HL-60 (cell line): ENCODE data around the gene MAP7.

Experiments
- DNase-seq, 2 experiments: peaks; one replicate each; pipeline ENCODE4 v3.0.0-alpha.2; 2010 to 2020; ENCODE audit warnings: low read depth in 1 of 2, low spot score in 1 of 2
- H3K27ac ChIP-seq: fragments of 250-450 bp; sonication (Bioruptor Pico); replicated peaks from 2 replicates; pipeline ENCODE4 v1.5.1; 2020; ENCODE audit warnings: mild to moderate bottlenecking, moderate library complexity
- H3K27me3 ChIP-seq: fragments of 250-450 bp; sonication (Bioruptor Pico); 2 replicates; pipeline ENCODE4 v1.5.1; 2021; ENCODE audit warnings: mild to moderate bottlenecking, moderate library complexity; ENCODE audit not compliant: insufficient read depth, poor library complexity, severe bottlenecking
- H3K4me3 ChIP-seq: replicated peaks from 2 replicates; pipeline ENCODE4 v1.5.1; 2011; ENCODE audit warnings: mild to moderate bottlenecking, control low read depth, low read length; ENCODE audit not compliant: insufficient read depth
- CTCF ChIP-seq: IDR thresholded peaks from one replicate; pipeline ENCODE4 v1.5.1; 2011; ENCODE audit warnings: low read length, control low read depth, inconsistent platforms; ENCODE audit not compliant: insufficient read depth
- GABPA ChIP-seq: IDR thresholded peaks from 2 replicates; pipeline ENCODE4 v1.6.1; 2012; ENCODE audit warnings: low read depth
- POLR2AphosphoS5 ChIP-seq: IDR thresholded peaks from 2 replicates; pipeline ENCODE4 v1.6.1; 2012; ENCODE audit warnings: low read depth
- SPI1 ChIP-seq: IDR thresholded peaks from 2 replicates; pipeline ENCODE4 v1.6.1; 2012; ENCODE audit warnings: low read depth, mild to moderate bottlenecking, borderline replicate concordance
- TF ChIP-seq, protein P1 (sequence below): IDR thresholded peaks from 2 replicates; pipeline ENCODE4 v1.6.1; 2012; ENCODE audit warnings: low read depth; ENCODE audit not compliant: insufficient replicate concordance

Gene MAP7

GRCh38 chr6:136331461-136331860, 218.8 kb downstream of the MAP7 start:
- no peak overlapping the region for H3K27ac ChIP-seq
- no peak for DNase-seq
- no peaks in the 10 kb centered on the region for H3K27me3 ChIP-seq
- no peak for TF ChIP-seq POLR2AphosphoS5
- TF ChIP-seq SPI1, result no peak
- TF ChIP-seq CTCF, result no peak
- TF ChIP-seq GABPA, result no peak
- TF ChIP-seq, protein P1, sequence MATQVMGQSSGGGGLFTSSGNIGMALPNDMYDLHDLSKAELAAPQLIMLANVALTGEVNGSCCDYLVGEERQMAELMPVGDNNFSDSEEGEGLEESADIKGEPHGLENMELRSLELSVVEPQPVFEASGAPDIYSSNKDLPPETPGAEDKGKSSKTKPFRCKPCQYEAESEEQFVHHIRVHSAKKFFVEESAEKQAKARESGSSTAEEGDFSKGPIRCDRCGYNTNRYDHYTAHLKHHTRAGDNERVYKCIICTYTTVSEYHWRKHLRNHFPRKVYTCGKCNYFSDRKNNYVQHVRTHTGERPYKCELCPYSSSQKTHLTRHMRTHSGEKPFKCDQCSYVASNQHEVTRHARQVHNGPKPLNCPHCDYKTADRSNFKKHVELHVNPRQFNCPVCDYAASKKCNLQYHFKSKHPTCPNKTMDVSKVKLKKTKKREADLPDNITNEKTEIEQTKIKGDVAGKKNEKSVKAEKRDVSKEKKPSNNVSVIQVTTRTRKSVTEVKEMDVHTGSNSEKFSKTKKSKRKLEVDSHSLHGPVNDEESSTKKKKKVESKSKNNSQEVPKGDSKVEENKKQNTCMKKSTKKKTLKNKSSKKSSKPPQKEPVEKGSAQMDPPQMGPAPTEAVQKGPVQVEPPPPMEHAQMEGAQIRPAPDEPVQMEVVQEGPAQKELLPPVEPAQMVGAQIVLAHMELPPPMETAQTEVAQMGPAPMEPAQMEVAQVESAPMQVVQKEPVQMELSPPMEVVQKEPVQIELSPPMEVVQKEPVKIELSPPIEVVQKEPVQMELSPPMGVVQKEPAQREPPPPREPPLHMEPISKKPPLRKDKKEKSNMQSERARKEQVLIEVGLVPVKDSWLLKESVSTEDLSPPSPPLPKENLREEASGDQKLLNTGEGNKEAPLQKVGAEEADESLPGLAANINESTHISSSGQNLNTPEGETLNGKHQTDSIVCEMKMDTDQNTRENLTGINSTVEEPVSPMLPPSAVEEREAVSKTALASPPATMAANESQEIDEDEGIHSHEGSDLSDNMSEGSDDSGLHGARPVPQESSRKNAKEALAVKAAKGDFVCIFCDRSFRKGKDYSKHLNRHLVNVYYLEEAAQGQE, result no peak
- H3K4me3 ChIP-seq, result no peak overlapping the region

DNA sequence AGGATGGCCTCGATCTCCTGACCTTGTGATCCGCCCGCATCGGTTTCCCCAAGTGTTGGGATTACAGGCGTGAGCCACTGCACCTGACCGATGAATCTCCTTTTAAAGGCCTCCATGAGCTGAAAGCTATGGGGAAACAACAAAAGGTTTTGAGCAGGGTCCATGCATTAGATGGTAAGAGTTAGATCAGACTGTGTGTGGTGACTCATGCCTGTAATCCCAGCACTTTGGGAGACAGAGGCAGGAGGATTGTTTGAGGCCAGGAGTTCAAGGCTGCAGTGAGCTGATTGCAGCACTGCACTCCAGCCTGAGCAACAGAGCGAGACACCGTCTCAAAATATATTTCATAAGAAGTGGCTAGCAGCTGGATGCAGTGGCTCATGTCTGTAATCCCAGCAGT, 219.6 kb downstream of the MAP7 start:
- no peak overlapping the region for H3K27ac ChIP-seq
- TF ChIP-seq SPI1 (no peak), POLR2AphosphoS5 (no peak), GABPA (no peak)
- no peak for DNase-seq
- no peak overlapping the region for H3K4me3 ChIP-seq
- no peaks in the 10 kb centered on the region for H3K27me3 ChIP-seq

DNA sequence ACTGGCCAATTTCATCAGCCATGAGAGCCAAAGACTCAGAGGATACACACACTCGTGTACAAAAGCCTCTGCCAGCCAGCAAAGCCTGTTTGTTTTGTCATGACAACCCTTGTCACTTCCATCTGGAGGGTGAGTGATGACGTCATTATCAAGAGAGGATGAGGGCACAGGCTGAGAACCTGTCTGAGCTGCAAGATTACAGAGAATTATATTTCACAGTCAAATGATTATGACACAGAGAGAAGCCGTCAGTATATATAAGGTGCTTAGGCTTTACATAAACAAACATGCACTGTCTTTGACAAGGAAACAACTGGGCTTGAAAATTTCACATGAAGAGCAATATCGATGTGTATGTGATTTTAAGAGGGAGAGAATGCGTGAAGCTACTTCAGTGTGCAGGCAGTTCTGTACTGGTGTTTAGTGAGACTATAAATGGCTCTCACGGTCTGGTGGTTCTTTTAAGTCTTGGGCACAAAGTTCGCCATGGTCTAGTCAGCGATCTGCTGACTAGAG, 224.1 kb downstream of the MAP7 start:
- TF ChIP-seq, protein P1, result no peak
- TF ChIP-seq POLR2AphosphoS5, result no peak
- no peak for TF ChIP-seq SPI1
- no peak for TF ChIP-seq CTCF
- no peak for TF ChIP-seq GABPA
- DNase-seq, result no peak
- no peak overlapping the region for H3K4me3 ChIP-seq
- no peak overlapping the region for H3K27ac ChIP-seq
- no peaks in the 10 kb centered on the region for H3K27me3 ChIP-seq

- TF ChIP-seq POLR2AphosphoS5 (no peak), CTCF (no peak), GABPA (no peak), SPI1 (no peak)
- TF ChIP-seq, protein P1, result no peak
- H3K4me3 ChIP-seq, result no peak overlapping the region
- H3K27me3 ChIP-seq, result no peaks in the 10 kb centered on the region
- no peak overlapping the region for H3K27ac ChIP-seq
- no peak for DNase-seq
Measured at GRCh38 chr6:136324686-136325380, 225.4 kb downstream of the MAP7 start.
